Endothelial cell (in vitro differentiated cells): ENCODE data around the gene RBM26. TPM values are rescaled to one million over a fixed set of nuclear protein-coding genes. Genes with fewer than 3 reads are reported as not detected.

ENCODE experiments used
- DNase-seq: peaks from one replicate; pipeline ENCODE4 v3.0.0; 2021; ENCODE audit warnings: low spot score
- H3K27ac Mint-ChIP-seq: one replicate; pipeline ENCODE4 v1.8.0; 2021; ENCODE audit warnings: mixed read lengths, inconsistent platforms; ENCODE audit not compliant: unreplicated experiment
- H3K27me3 Mint-ChIP-seq: one replicate; pipeline ENCODE4 v1.8.0; 2021; ENCODE audit warnings: mild to moderate bottlenecking, moderate library complexity, mixed read lengths, inconsistent platforms; ENCODE audit not compliant: unreplicated experiment
- H3K36me3 Mint-ChIP-seq: one replicate; pipeline ENCODE4 v1.8.0; 2021; ENCODE audit warnings: mild to moderate bottlenecking, low read depth, mixed read lengths, inconsistent platforms; ENCODE audit not compliant: unreplicated experiment
- H3K4me1 Mint-ChIP-seq: one replicate; pipeline ENCODE4 v1.8.0; 2021; ENCODE audit warnings: mild to moderate bottlenecking, mixed read lengths, inconsistent platforms; ENCODE audit not compliant: unreplicated experiment
- H3K4me3 Mint-ChIP-seq: one replicate; pipeline ENCODE4 v1.8.0; 2021; ENCODE audit warnings: mild to moderate bottlenecking, mixed read lengths, inconsistent platforms; ENCODE audit not compliant: unreplicated experiment
- H3K9me3 Mint-ChIP-seq: one replicate; pipeline ENCODE4 v1.8.0; 2021; ENCODE audit warnings: mixed read lengths, inconsistent platforms; ENCODE audit not compliant: unreplicated experiment
- total RNA-seq: library from RNA; stranded (reverse); fragmentation: NEBNext Ultra II Directional; extraction: Animal tissue kit (Norgen Biotek cat#: 25700); gene quantifications from one replicate; pipeline ENCODE4 v1.2.1, GENCODE V29; 2021; ENCODE audit not compliant: unreplicated experiment
- TF ChIP-seq, protein P1 (sequence below): fragments of 200-600 bp; sonication (generic); IDR thresholded peaks from one replicate; pipeline ENCODE4 v1.5.0; 2021; ENCODE audit warnings: antibody characterized with exemption; ENCODE audit not compliant: unreplicated experiment

Gene RBM26
- total RNA-seq, 1 donor from 2014 or later: 49.5 TPM

DNA sequence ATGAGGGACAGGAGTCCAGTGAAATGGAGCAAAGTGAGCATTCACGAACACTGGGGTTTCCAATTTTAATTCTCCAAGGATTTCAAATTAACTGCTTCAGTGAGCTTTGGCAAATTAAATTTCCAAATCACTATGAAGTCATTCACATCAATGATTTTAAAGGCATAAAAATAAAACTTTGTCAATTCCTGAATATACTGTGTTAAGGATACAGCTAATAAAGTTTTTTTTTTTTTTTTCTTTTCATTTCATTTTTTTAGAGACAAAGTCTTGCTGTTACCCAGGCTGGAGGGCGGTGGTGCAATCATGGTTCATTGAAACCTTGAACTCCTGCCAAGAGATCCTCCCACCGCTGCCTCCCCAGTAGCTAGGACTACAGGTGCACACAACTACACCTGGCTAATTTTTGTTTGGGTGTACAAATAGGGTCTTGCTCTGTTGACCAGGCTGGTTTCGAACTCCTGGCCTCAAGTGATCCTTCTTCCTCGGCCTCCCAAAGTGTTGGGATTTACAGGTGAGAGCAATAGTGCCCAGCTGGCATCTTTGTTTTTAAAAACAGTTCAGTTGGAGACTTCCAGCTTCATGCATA lies 21.9 kb downstream of the RBM26 start:
- Mint-ChIP-seq H3K36me3 (no peaks in the 10 kb centered on the region), H3K4me1 (peaks cover 5% of the 10 kb centered on the region), H3K27me3 (no peaks in the 10 kb centered on the region), H3K9me3 (no peaks in the 10 kb centered on the region), H3K27ac (no peak overlapping the region), H3K4me3 (no peak overlapping the region)
- TF ChIP-seq, protein P1, sequence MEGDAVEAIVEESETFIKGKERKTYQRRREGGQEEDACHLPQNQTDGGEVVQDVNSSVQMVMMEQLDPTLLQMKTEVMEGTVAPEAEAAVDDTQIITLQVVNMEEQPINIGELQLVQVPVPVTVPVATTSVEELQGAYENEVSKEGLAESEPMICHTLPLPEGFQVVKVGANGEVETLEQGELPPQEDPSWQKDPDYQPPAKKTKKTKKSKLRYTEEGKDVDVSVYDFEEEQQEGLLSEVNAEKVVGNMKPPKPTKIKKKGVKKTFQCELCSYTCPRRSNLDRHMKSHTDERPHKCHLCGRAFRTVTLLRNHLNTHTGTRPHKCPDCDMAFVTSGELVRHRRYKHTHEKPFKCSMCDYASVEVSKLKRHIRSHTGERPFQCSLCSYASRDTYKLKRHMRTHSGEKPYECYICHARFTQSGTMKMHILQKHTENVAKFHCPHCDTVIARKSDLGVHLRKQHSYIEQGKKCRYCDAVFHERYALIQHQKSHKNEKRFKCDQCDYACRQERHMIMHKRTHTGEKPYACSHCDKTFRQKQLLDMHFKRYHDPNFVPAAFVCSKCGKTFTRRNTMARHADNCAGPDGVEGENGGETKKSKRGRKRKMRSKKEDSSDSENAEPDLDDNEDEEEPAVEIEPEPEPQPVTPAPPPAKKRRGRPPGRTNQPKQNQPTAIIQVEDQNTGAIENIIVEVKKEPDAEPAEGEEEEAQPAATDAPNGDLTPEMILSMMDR: no peak
- no peak for DNase-seq

DNA sequence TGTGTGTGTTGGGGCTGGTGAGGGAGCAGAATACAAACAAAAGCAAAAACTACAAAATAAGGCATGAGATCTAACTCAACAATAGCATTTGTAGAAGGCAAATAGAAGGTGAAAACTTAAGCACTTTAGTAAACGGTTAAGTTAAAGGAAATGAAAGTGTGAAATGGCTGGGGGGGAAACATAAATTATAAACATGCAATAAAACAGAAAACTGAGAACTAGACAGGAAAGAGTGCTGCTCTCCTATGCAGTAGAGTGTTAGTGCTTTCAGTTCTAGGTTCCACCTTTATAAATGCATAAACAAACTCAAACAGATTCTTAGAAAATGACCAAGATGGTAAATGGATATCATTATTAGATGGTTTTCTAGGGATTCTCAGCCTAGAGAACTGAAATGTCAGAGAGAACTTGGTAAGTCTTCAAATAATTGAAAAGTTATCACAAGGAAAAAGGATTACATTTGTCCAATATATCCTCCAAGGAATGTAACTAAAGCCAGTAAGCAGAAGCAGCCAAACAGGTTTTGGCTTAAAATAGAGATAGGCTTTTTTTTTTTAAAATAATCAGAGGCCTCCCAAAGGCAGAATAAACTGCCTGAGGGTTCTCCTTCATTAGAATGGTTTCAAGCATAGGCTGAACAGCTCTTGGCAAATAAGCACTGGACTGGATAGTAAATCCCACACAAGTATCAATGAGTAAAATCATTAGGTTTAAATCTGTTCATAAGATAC lies 23.3 kb downstream of the RBM26 start:
- TF ChIP-seq, protein P1: no peak
- Mint-ChIP-seq H3K27me3 (no peaks in the 10 kb centered on the region), H3K27ac (no peak overlapping the region), H3K4me3 (no peak overlapping the region), H3K36me3 (no peaks in the 10 kb centered on the region), H3K4me1 (peaks cover 5% of the 10 kb centered on the region), H3K9me3 (no peaks in the 10 kb centered on the region)
- DNase-seq: no peak

DNA sequence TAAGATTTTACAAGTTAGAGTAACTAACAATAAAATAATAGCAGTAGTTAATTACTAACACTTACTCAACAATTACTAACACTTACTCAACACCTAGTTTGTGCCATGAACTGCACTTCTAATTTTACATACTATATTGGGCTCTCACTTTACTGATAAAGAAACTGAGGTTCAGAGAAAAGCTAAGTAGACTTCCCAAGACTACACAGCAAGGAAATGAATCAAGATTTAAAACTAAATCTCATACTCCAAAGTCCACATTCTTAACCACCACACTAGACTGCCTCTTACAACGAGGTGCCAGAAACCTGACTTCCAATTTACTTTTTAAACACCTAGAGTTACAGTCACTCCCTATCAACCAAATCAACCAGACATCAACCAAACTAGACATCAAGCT lies 25.1 kb downstream of the RBM26 start:
- H3K4me3 Mint-ChIP-seq: no peak overlapping the region

DNA sequence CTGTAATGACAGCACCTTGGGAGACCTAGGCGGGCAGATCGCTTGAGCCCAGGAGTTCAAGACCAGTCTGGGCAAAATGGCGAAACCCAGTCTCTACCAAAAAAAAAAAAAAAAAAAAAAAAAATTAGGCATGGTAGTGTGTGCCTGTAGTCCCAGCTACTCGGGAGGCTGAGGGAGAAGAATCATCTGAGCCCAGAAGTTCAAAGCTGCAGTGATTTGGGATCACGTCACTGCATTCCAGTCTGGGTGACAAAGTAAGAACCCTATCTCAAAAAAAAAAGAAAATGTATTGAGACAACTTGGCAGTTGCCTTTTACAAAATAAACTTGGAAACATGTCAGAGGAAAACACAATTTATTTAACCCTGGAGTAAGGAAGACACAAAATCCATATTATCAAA lies 26.8 kb downstream of the RBM26 start:
- Mint-ChIP-seq H3K4me3 (no peak overlapping the region), H3K27me3 (peaks cover 1% of the 10 kb centered on the region), H3K4me1 (peaks cover 5% of the 10 kb centered on the region), H3K27ac (no peak overlapping the region), H3K9me3 (no peaks in the 10 kb centered on the region), H3K36me3 (no peaks in the 10 kb centered on the region)
- DNase-seq: no peak
- TF ChIP-seq, protein P1: no peak

More for the DNA sequence above, 25.1 kb downstream of the RBM26 start:
- H3K27ac Mint-ChIP-seq: no peak overlapping the region
- no peaks in the 10 kb centered on the region for H3K36me3 Mint-ChIP-seq
- TF ChIP-seq, protein P1: no peak
- no peaks in the 10 kb centered on the region for H3K9me3 Mint-ChIP-seq
- no peak for DNase-seq
- H3K27me3 Mint-ChIP-seq: no peaks in the 10 kb centered on the region
- peaks cover 5% of the 10 kb centered on the region for H3K4me1 Mint-ChIP-seq

DNA sequence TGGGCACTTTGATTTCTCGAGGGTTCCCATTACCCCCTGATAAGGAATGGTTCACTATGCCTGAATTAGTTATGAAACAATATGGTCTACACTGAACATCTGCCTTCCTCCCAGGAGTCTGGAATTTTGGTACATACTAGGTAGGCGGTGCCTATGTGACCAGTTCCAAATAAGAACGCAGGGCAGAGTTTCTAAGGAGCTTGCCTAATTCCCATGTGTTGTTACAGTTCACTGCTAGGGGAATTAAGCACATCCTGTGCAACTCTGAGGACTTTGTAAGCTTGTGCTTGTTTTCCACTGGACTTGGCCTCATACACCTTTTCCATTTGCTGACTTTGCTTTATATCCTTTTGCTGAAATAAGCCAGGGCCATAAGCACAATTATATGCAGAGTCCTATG lies 29.2 kb downstream of the RBM26 start:
- Mint-ChIP-seq H3K36me3 (no peaks in the 10 kb centered on the region), H3K27ac (no peak overlapping the region), H3K4me1 (no peaks in the 10 kb centered on the region), H3K9me3 (no peaks in the 10 kb centered on the region), H3K27me3 (peaks cover 1% of the 10 kb centered on the region), H3K4me3 (no peak overlapping the region)
- no peak for DNase-seq
- TF ChIP-seq, protein P1: no peak
